ENCODE data around the gene NGF.

The NGF gene

GRCh38 chr1:115265099-115265498 lies 73.0 kb downstream of the NGF start:
- TF ChIP-seq, protein P1, sequence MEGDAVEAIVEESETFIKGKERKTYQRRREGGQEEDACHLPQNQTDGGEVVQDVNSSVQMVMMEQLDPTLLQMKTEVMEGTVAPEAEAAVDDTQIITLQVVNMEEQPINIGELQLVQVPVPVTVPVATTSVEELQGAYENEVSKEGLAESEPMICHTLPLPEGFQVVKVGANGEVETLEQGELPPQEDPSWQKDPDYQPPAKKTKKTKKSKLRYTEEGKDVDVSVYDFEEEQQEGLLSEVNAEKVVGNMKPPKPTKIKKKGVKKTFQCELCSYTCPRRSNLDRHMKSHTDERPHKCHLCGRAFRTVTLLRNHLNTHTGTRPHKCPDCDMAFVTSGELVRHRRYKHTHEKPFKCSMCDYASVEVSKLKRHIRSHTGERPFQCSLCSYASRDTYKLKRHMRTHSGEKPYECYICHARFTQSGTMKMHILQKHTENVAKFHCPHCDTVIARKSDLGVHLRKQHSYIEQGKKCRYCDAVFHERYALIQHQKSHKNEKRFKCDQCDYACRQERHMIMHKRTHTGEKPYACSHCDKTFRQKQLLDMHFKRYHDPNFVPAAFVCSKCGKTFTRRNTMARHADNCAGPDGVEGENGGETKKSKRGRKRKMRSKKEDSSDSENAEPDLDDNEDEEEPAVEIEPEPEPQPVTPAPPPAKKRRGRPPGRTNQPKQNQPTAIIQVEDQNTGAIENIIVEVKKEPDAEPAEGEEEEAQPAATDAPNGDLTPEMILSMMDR (IDR thresholded peaks at IDR 0.05; ENCODE audit: low read depth, low read length): no peak
- Histone ChIP-seq H3K36me3 (no peaks in the 10 kb centered on the region), H3K4me3 (ENCODE audit: low read depth, low read length) (no peak overlapping the region), H3K4me1 (no peaks in the 10 kb centered on the region), H3K27me3 (no peaks in the 10 kb centered on the region), H3K9me3 (no peaks in the 10 kb centered on the region)
- no peak for DNase-seq

GRCh38 chr1:115262886-115263285 lies 75.2 kb downstream of the NGF start:
- Histone ChIP-seq H3K9me3 (no peaks in the 10 kb centered on the region; the same call in 1 of the 2 replicates), H3K4me1 (no peaks in the 10 kb centered on the region), H3K4me3 (ENCODE audit: low read depth, low read length) (no peak overlapping the region), H3K36me3 (no peaks in the 10 kb centered on the region), H3K27me3 (no peaks in the 10 kb centered on the region)
- DNase-seq: no peak
- TF ChIP-seq, protein P1 (IDR thresholded peaks at IDR 0.05; ENCODE audit: low read depth, low read length): no peak

- Histone ChIP-seq H3K36me3 (no peaks in the 10 kb centered on the region), H3K27me3 (no peaks in the 10 kb centered on the region), H3K4me3 (ENCODE audit: low read depth, low read length) (no peak overlapping the region), H3K9me3 (peaks cover 2% of the 10 kb centered on the region; the same call in 1 of the 2 replicates), H3K4me1 (no peaks in the 10 kb centered on the region)
- TF ChIP-seq, protein P1 (IDR thresholded peaks at IDR 0.05; ENCODE audit: low read depth, low read length): no peak
- no peak for DNase-seq
Measured at GRCh38 chr1:115261496-115261895, 76.6 kb downstream of the NGF start.

GRCh38 chr1:115258302-115258866 lies 79.7 kb downstream of the NGF start:
- Histone ChIP-seq H3K4me1 (no peaks in the 10 kb centered on the region), H3K36me3 (no peaks in the 10 kb centered on the region), H3K27me3 (no peaks in the 10 kb centered on the region), H3K9me3 (peaks cover 2% of the 10 kb centered on the region; the same call in 1 of the 2 replicates), H3K4me3 (ENCODE audit: low read depth, low read length) (no peak overlapping the region)
- DNase-seq: no peak
- TF ChIP-seq, protein P1 (IDR thresholded peaks at IDR 0.05; ENCODE audit: low read depth, low read length): no peak

- H3K4me3 ChIP-seq (ENCODE audit: low read depth, low read length): no peak overlapping the region
- TF ChIP-seq, protein P1 (IDR thresholded peaks at IDR 0.05; ENCODE audit: low read depth, low read length): no peak
- no peaks in the 10 kb centered on the region for H3K36me3 ChIP-seq
- DNase-seq: no peak
- peaks cover 2% of the 10 kb centered on the region; the same call in 1 of the 2 replicates for H3K9me3 ChIP-seq
- no peaks in the 10 kb centered on the region for H3K4me1 ChIP-seq
- H3K27me3 ChIP-seq: no peaks in the 10 kb centered on the region
Measured at GRCh38 chr1:115257591-115257990, 80.5 kb downstream of the NGF start.

DNA sequence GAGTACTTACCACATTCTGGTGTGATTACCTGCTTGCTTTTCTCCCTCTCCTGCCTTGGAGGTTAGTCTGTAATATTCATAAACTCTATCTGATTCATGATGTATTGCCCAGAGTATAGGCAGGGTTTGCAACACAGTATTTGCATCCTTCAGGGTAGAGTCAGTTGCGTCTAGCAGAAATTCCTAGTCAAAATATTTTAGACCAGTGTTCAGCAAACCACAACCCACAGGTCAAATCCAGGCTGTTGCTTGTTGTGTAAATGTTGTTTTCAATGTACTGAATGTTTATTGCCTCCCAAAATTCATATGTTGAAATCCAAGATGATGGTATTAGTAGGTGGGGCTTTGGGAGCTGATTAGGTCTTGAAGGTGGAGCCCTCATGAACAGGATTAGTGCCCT lies 82.9 kb downstream of the NGF start:
- no peak for DNase-seq
- Histone ChIP-seq H3K27me3 (no peaks in the 10 kb centered on the region), H3K9me3 (peaks cover 2% of the 10 kb centered on the region; the same call in 1 of the 2 replicates), H3K4me1 (no peaks in the 10 kb centered on the region), H3K4me3 (ENCODE audit: low read depth, low read length) (no peak overlapping the region), H3K36me3 (no peaks in the 10 kb centered on the region)
- TF ChIP-seq, protein P1 (IDR thresholded peaks at IDR 0.05; ENCODE audit: low read depth, low read length): no peak
